Calu3 (cell line): ENCODE data around the gene LRRC58. TPM values are rescaled to one million over a fixed set of nuclear protein-coding genes. Genes with fewer than 3 reads are reported as not detected.

ENCODE experiments used
- BruUV-seq: library from RNA; stranded (reverse); fragments of 400-500 nt; replicated peaks from 2 replicates; lab custom pipeline; 2021; lab: Mats Ljungman, UMichigan
- CTCF ChIA-PET: fragments of 300-600 bp; sonication (Branson Sonifier 250); formaldehyde crosslinking; loops from one replicate; lab custom pipeline; 2022; ENCODE audit warnings: antibody characterized with exemption; lab: Charles Lee
- DNase-seq: peaks from one replicate; pipeline ENCODE4 v3.0.0; 2022
- H3K27ac Mint-ChIP-seq: one replicate; pipeline ENCODE4 v1.8.0; 2022; ENCODE audit warnings: mixed read lengths; ENCODE audit not compliant: unreplicated experiment
- H3K27me3 Mint-ChIP-seq: one replicate; pipeline ENCODE4 v1.8.0; 2022; ENCODE audit warnings: mixed read lengths; ENCODE audit not compliant: unreplicated experiment
- H3K36me3 Mint-ChIP-seq: one replicate; pipeline ENCODE4 v1.8.0; 2022; ENCODE audit warnings: mild to moderate bottlenecking, moderate library complexity, mixed read lengths; ENCODE audit not compliant: insufficient read depth, unreplicated experiment
- H3K4me1 Mint-ChIP-seq: one replicate; pipeline ENCODE4 v1.8.0; 2022; ENCODE audit warnings: mild to moderate bottlenecking, low read depth, mixed read lengths; ENCODE audit not compliant: unreplicated experiment
- H3K4me3 Mint-ChIP-seq: one replicate; pipeline ENCODE4 v1.8.0; 2022; ENCODE audit warnings: mild to moderate bottlenecking, low read depth, moderate library complexity, mixed read lengths; ENCODE audit not compliant: unreplicated experiment
- H3K9me3 Mint-ChIP-seq: one replicate; pipeline ENCODE4 v1.8.0; 2022; ENCODE audit warnings: low read depth, mixed read lengths; ENCODE audit not compliant: unreplicated experiment
- intact Hi-C: fragments of 100-400 bp; cut with micrococcal nuclease; formaldehyde crosslinking; loops from one replicate; pipeline ENCODE4 v1.10.0; 2022; ENCODE audit not compliant: unreplicated experiment
- total RNA-seq: library from RNA; stranded (reverse); gene quantifications from 2 replicates; pipeline ENCODE4 v1.2.3, GENCODE V29; 2022
- TF ChIP-seq, protein P1 (sequence below): fragments of 200-600 bp; IDR thresholded peaks from one replicate; pipeline ENCODE4 v1.8.0; 2022; ENCODE audit warnings: antibody characterized with exemption; ENCODE audit not compliant: unreplicated experiment

Gene LRRC58
- total RNA-seq, 1 experiment from 2014 or later, result 20.8 TPM

DNA sequence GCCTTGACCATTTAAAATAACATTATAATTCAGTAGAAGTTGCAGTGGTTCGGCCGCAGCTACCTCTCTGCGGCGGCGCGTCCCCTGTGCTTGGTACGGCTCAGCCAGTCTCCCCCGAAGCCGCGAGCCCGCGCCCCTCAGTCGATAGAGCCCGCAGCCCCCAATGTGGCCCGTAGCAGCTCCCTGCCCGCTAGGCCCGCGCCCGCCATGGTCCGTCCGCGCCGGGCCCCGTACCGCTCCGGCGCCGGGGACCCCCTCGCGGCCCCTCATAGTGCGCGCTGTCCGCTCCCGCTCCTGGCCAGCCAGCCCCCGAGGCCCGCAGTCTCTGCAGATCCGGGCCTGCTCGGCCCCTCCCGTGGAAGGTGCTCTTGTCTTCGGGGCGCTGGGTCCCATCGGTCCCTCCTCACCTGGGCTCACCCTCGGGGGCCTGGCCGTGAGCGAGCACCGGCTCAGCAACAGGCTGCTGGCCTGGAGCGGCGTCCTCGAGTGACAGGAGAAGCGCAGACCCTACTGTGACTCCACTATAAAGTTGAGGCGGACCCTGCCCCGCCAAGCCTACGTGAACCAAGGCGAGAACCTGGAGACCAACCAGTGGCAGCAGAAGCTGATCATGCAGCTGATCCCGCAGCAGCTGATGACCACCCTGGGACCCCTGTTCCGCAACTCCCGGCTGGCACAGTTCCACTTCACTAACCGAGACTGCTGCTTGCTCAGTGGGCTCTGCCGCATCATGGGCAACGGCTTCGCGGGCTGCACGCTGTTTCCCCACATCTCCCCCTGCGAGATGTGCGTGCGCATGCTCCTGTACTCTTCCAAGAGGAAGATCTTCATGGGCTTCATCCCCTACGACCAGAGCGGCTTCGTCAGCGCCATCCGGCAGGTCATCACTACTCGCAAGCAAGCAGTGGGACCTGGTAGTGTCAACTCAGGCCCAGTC is 42.4 kb downstream of the LRRC58 start:
- TF ChIP-seq, protein P1, sequence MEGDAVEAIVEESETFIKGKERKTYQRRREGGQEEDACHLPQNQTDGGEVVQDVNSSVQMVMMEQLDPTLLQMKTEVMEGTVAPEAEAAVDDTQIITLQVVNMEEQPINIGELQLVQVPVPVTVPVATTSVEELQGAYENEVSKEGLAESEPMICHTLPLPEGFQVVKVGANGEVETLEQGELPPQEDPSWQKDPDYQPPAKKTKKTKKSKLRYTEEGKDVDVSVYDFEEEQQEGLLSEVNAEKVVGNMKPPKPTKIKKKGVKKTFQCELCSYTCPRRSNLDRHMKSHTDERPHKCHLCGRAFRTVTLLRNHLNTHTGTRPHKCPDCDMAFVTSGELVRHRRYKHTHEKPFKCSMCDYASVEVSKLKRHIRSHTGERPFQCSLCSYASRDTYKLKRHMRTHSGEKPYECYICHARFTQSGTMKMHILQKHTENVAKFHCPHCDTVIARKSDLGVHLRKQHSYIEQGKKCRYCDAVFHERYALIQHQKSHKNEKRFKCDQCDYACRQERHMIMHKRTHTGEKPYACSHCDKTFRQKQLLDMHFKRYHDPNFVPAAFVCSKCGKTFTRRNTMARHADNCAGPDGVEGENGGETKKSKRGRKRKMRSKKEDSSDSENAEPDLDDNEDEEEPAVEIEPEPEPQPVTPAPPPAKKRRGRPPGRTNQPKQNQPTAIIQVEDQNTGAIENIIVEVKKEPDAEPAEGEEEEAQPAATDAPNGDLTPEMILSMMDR, result no peak
- DNase-seq, result no peak
- Mint-ChIP-seq H3K4me3 (no peak overlapping the region), H3K9me3 (no peaks in the 10 kb centered on the region), H3K36me3 (no peaks in the 10 kb centered on the region), H3K27ac (no peak overlapping the region), H3K27me3 (no peaks in the 10 kb centered on the region), H3K4me1 (no peaks in the 10 kb centered on the region)
- BruUV-seq, result no TSS peak
- intact Hi-C loops, result no loop called here
- CTCF ChIA-PET, result no interaction called here

DNA sequence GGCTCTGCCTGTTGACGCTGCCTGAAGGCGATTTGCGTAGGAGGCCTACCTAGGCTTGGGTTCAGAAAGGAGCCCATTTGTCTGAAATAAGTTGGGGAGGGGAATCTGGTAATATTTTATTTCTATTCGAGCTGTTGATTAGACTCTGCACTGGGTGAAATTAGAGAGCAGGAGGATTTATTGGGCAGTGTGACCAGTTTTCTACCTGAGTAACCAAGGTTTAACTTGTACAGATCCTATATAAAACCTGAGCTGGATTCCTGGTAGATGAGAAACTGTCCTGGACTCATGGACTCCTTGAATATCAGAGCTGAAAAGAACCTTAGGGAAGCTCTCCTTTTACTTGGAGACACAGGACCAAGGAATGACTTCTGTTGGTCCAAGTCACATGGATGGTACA is 44.5 kb downstream of the LRRC58 start:
- Mint-ChIP-seq H3K27me3 (no peaks in the 10 kb centered on the region), H3K27ac (no peak overlapping the region), H3K9me3 (no peaks in the 10 kb centered on the region), H3K4me3 (no peak overlapping the region), H3K36me3 (no peaks in the 10 kb centered on the region), H3K4me1 (peaks cover 8% of the 10 kb centered on the region)
- DNase-seq, result no peak
- CTCF ChIA-PET, result no interaction called here
- no TSS peak for BruUV-seq
- intact Hi-C loops, result no loop called here
- TF ChIP-seq, protein P1, result no peak

DNA sequence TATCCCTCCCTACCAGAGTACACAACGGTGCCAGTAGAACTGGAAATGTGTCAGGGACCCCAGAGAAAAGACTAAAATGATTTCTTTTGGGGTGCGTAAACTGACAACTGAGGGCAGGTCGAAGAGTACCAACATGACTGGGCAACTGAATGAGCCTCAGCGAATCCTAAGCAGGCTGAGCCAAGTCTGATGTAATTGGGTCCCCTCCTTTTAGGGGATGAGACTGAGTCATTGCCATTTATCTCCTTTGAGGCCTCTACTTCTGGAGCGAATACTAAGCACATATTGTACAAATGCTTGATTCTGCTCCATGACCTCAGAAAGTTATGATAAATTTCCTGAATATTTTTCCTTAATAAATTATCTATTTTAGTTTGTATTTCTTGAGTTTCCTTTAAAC is 46.8 kb downstream of the LRRC58 start:
- no peak for DNase-seq
- no peak overlapping the region for H3K4me3 Mint-ChIP-seq
- no peaks in the 10 kb centered on the region for H3K36me3 Mint-ChIP-seq
- H3K4me1 Mint-ChIP-seq, result peaks cover 8% of the 10 kb centered on the region
- intact Hi-C loops, result no loop called here
- H3K27me3 Mint-ChIP-seq, result no peaks in the 10 kb centered on the region
- no peaks in the 10 kb centered on the region for H3K9me3 Mint-ChIP-seq
- CTCF ChIA-PET, result no interaction called here
- no TSS peak for BruUV-seq
- no peak overlapping the region for H3K27ac Mint-ChIP-seq
- TF ChIP-seq, protein P1, result no peak

DNA sequence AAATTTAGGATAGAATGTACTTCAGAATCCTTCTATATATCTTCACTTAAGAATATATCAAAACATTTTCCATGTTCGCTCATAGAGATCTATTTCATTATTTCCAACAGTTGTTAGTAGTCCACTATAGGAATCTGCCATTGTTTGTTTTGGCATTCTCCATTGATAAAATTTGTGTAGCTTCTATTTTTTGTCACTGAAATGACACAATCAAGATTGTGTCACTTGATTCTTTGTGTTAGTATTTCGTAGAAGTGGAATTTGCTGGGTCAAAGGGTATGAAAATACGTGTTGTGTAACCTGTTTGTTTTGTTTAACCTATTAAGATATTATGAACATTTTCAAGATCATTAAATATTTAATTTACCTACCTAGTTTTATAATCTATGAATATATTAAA is 48.2 kb downstream of the LRRC58 start:
- no peaks in the 10 kb centered on the region for H3K9me3 Mint-ChIP-seq
- CTCF ChIA-PET, result interaction anchor here (1.1 kb wide), 1 partner anchor 14 kb away, joined by 3 read pairs; no protein-coding TSS in a partner anchor
- H3K27me3 Mint-ChIP-seq, result no peaks in the 10 kb centered on the region
- no peak for DNase-seq
- no peak overlapping the region for H3K4me3 Mint-ChIP-seq
- H3K27ac Mint-ChIP-seq, result no peak overlapping the region
- no TSS peak for BruUV-seq
- H3K4me1 Mint-ChIP-seq, result peaks cover 8% of the 10 kb centered on the region
- H3K36me3 Mint-ChIP-seq, result no peaks in the 10 kb centered on the region
- TF ChIP-seq, protein P1, result no peak
- intact Hi-C loops, result no loop called here
